GM21529 (cell line): Measurements from ENCODE around the gene PRKCE.

ENCODE experiments used
- ATAC-seq: cut with Tn5 transposase; IDR thresholded peaks from one replicate; pipeline ENCODE4 v1.9.1; 2021; ENCODE audit not compliant: unreplicated experiment

Gene PRKCE

DNA sequence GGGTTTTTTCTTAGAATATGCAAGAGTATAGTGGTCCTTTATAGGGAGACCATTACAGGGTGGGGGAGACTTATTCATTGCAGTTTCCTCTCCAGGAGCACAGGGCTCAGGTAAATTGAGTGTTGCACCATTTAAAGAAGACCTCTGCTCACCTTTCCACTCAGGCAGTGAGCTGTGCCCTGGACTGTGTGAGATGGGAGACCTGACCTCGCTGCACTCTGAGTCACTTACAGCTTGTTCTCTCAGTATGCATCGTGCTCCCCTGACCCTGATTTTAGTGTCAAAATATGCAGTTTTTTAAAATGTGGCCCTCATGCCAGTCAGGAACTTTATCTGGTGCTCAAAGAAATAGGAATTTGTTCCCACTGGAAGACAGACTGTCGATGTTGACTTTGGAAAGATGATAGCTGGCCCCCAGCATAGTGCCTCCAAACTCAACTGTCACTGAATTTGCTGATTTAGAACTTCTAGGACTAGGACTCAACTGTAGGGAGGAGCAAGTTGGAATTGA lies 499.0 kb downstream of the PRKCE start:
- ATAC-seq: no peak

DNA sequence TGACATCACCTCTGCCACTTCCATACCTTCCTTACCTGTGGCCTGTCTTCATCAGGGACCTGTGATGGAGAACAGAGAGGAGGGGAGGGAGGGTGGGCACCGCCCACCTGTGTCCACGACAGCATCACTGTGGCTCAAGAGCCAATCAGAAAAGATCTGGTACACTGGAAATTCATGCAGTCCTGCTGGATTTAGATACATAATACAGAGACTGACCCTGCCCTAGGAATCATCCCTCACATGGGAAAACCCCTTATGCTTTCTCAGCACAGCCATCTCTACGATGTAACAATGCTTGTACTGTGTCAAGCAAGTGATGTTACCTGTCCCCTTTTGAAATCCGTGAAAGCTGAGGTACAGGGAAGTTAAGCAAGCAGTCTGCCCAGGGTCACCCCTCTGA lies 500.1 kb downstream of the PRKCE start:
- ATAC-seq: no peak

DNA sequence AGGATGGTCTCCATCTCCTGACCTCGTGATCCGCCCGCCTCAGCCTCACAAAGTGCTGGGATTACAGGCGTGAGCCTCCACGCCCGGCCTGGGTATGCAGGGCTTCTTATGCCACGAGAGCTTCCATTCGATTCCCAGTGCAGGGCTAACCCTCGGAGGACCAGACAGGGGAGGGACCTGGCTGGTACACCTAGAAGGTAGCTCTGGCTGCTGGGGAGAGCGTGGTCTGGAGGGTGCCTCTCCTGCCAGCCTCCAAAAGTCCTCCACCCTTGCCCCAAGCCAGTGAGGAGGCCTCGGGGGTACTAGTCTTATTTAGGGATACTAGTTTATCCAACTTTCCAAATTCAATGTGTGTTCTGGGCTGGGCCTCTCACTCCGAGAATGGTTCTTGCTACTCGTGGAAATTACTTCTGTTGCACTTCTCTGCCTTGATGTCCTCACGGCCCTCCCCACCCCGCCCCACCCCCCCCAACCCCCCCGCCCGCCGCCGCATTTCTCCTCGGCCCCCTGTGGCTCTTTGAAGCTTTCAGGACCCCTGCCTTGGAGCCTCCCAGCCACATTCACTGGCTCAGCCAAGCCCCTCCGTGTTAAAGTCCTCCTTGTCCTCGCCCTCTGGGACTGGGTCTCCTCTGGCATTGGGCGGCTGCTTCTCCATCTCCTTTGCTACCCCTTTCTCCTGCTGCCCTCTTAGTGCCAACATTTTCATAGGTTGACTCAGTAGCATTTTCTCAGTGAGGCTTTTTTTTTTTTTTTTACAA lies 502.7 kb downstream of the PRKCE start:
- ATAC-seq: no peak

DNA sequence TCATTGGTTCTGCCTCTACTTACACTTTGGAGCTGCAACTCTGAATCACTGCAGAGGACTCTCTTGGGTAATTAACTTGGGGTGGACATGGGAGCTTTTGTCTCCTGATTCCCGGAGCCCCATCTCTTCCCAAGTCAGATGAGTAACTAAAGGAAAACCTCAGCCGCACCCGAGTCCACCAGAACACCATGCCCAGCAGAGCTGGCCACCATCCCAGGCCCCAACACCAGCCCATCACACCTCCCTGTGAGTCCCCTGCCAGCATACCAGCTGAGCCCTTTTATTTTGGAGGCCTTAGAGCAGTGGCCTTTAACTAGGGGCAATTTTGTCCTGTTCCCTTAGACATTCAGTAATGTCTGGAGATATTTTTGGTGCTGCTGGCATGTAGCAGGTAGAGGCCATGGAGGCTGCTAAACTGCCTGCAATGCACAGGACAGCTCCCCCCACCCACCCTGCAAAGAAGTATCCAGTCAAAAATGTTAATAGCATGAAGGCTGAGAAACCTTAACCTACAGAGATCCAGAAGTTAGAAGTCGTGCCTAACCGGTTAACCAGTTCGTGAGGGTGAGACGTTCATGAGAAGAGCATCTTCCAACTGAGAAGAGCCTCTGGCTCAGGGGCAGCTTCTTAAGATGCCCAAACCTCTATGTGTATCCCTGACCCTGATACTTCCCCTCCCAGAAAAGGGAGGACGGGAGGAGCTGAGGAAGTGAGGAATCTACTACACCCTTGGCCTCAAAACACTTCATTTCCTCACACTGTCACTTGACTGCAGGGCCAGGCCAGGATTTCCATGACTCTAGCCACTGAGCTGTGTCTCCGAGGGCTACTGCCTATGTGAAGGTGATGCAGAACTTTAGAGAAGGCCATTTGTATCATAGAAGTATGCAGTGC lies 505.8 kb downstream of the PRKCE start:
- no peak for ATAC-seq

DNA sequence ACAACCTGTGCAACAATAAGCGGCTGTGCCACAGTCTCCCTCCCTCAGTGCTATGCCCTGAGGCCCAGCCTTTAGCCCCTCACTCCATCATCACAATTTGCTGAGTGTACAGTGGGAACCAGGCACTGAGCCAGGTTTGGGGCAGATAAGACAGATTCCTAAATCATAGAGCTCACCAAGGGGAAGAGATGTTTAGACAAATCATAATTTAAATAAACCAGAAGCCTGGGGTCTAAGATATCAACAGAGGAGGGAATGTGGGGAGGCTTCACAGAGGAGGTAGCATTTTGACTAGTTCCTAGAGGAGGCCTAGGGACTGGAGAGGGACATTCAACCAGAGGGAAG lies 506.5 kb downstream of the PRKCE start:
- no peak for ATAC-seq

DNA sequence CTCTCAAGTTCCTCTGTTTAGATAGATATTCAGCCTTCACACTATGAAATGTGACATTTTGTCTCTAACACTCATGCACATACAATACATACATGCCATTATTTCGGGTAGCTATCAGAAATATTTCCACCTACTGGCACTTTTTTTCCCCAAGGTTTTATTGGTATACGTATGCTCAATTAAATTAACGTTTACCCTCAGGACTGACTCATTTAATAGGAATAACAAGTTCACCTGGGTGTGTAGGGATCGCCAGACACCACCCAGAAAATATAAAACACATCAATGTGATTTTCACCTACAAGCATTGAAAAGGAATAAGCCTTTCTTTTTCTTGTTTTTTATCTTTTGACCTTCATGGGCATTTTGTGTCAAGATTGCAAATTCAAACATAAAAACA lies 507.2 kb downstream of the PRKCE start:
- no peak for ATAC-seq

DNA sequence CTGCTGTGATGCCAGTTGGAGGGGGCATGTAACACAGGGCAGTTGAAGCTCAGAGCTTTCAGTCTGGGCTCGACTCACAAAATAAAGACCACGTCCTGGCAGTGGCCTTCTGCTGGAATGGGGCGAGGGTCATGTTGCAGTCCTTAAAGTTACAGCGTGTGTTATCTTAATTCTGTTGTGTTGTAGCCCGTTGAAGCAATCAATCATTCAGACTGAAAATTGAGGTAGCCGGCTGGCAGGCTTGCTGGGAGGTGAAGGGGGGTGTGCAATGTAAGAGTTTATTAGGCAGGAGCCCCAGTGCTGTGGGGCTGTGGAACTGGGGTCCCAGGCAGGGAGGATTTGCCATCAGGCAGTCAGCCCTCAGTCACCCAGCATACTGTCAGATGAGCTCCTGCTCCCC lies 508.9 kb downstream of the PRKCE start:
- no peak for ATAC-seq

DNA sequence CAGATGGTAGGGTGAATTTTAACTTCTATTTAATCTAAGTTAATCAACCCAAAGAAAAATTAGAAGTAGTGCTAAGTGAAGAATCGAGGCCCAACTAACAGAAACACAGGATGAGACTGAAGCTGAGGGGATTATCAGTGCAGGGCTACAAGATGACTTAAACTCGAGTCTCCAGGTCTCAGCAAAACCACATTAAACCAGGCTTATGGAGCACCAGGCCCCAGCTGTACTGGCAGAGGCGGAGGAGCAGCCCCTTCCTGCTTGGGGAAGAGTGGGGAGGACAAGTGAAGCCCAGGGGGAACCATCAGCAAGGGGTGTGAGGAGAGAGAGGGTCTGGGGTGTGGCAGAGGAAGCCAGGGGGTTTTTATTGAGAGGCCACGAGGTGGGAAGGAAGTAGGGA lies 509.8 kb downstream of the PRKCE start:
- ATAC-seq: no peak

DNA sequence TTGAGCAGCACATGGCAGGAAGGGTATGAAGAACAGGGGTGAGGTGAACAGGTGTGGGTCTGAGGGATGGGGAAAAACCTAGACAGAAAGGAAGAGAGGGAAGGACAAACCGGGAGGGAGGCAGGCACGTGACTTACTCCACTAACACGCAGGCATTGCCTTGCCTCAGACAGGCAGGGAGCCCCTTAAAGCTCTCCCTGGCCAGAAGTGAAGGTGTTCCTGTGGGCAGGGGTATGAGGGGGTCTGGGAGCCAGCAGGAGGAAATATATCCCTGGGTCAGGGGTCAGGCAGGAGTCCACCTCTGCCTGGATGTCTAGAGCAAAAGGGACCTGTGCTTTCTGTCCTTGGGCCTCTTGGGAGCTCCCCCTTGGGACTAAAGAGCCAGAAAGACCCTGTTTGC lies 510.4 kb downstream of the PRKCE start:
- no peak for ATAC-seq

DNA sequence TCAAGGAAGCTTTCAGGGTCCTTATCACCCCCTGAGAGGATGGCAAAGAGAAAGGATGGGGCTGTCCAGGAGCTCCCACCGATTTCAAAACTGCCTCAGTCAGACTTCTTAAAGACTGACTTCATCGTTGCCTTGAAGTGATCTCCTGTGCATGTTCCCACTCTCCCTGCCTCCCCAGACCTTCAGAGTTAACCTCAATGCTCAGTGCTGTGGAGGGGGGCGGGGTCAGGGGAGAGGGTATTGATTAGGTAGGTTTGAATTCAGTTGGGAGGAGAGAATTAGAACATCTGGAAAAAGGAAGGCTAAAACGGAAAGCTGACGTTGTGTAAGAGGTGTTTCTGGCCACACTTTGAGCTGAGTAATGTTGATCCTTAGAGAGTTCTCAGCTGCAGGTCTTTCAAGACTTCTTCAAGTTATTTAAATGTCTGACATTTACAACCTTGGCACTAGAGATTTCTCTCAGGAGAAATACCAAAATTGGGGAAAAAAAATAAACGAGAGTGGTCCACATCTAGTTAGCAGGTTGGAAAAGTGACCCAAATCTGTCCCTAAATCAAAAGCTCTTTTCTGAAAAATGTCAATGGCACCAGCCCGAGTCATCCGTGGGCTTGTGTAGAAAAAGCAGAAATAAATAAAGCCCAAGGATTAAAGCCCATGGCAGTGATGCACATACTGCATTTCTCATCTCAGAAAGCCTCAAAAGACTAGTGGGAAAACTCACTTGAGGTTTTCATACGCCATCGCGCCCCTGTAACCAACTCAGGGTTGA lies 511.0 kb downstream of the PRKCE start:
- no peak for ATAC-seq

DNA sequence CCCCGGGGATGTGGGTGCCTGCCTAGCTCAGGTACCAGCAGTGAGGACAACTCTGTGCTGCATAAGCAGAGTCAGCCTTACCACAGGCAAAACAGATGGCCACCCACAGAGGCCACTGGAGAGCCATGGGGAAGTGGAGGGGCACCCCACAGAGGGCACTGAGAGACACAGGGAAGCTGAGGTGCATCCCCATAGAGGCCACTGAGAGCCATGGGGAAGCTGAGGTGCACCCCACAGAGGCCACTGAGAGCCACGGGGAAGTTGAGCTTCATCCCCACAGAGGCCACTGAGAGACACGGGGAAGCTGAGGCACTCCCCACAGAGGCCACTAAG lies 511.6 kb downstream of the PRKCE start:
- no peak for ATAC-seq

DNA sequence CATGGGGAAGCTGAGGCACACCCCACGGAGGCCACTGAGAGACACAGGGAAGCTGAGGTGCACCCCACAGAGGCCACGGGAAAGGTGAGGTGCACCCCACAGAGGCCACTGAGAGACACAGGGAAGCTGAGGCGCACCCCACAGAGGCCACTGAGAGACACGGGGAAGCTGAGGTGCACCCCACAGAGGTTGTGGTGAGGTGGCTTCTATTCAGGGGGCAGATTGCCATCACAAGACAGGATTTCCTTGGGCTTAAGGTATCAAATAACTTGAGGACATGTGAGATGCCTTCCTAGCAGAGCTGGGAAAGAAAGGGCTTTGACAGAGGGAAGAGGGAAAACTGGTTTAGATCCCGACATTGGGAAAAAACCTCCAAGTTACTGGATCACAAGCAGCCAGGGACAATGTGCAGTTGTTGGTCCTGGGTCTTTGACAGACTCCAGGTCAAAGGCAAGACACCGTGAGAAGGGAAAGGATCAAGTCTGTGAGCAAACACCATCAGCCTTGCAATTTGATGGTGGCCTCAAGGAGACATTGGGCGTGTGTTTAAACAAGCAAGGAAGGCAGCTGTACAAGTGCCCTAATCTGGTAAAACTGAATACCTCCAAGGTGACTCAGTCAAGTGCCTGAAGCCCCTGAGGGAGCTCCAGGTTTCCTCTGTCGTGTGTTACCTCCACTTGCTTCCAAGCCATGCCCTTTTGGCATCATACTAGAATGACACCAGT lies 512.5 kb downstream of the PRKCE start:
- ATAC-seq: no peak

DNA sequence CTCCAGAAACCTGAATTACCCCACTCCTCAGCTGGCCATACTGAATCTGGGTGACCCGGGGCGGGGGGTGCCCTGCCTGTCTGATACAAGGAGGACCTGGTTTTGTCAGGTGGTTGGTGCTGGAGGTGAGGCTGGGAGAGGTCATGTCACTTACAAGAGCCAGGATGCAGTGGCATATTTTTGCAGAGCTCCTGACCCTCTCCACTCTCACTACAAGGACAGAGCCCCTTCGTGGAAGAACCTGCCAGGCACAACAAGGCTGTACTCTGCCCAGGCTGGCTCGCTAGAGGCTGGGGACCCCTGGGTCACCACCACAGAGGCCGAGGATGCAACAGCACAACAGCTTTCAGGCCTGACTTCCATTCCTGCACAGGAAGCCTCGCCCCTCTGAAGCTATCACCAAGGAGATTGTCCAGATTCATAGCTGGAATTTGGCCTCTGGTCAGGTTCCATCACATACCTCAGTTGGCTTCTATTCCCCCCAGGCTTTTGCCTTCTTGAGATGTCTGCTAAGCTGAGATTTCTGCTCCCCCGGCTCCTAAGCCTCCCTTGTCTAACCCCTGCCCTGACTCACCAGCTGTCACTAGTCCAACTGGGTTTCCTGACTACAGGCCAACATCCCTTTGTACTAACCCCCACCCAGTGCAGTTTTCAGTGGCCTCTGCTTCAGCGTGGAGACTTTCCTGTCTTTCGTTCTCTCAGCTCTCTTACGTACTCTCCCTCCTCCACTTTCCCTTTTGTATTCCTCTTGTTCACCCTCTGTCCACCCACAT lies 513.2 kb downstream of the PRKCE start:
- ATAC-seq: no peak

DNA sequence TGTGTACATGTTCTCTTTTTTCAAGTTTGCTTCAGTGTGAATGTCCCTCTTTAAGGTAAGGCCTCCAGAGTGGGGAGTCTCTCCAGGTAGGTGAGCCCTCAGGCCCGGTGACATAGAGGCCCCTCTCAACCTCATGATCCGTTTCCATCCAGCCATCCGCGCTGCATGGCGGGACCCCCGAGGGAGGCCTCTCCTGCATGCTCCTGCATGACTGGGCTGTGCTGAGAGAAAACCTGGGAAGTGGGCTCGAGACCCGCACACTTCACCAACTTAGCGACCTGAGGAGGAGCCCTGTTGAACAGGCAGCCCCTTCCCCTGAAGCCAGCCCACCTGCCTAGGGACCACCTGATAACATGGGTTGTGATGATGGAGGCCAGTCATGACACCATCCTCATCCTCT lies 514.4 kb downstream of the PRKCE start:
- ATAC-seq: no peak

DNA sequence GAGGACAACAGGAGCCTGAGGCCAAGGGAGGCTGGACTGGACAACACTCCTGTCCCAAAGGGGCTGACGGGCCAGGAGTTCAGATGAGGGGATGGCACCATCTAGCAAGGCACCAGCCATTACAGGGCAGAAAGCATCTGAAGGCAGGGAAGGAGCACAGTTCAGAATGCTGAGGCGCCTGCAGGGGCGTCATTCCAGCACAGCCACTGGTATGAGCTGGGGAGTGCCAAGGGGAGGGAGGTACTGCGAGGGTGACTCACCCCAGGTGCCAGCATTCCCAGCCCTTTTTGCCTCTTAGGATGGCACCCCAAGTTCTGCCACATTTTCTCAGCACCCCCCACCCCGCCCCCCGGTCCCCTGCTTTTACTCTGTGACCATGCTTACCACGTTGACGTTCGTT lies 515.9 kb downstream of the PRKCE start:
- ATAC-seq: no peak

DNA sequence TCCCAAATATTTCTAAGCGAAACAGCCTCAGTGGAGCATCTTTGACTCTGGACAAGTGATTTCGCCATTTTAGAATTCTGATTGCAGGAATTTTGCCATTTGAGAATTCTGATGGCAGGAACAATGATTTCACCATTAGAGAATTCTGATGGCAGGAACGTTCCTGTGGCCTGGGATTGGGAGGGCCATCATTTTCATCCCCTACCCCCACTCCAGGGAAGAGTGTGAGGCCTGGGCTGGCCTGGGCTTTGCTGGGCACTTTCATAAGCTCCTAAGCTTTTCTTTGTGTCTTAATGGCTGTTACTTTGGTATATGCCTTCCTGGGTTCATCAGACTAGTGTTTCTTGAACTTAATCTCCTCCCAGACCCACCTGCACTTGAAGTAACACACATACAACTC lies 516.4 kb downstream of the PRKCE start:
- no peak for ATAC-seq

DNA sequence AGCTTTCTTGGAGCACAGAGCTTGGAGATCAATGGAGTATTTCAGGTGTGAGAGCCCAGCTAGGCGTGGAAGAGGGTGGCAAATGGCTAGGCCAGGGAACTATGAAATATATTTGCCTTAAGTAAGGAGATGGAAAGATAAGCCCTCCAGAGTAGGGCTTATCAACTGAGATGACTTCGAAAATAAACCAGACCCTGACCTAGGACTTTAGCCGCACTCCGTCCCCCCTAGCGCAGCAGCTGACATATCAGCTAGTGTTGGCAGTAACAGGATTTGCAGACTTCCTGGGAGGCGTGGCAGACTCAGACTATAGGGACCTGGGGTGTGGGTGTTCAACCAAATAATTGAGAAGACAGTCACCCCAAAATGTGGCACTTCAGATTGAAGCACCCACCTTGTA lies 518.0 kb downstream of the PRKCE start:
- no peak for ATAC-seq

DNA sequence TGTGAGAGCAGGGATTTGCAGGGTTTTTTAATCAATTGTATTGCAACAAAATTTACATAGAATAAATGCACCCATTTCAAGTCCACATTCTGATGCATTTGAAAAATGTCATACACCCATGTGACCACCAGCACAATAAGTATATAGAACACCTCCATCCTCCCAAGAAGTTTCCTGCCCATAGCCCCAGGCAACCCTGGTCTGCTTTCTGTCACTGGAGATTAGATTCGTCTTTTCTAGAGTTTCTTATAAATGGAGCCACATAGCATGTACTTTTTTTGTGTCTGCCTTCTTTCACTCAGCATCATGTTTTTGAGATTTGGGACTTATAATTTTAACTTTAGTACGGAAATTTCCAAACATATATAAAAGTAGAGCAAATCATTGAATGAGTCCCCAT lies 518.6 kb downstream of the PRKCE start:
- no peak for ATAC-seq

DNA sequence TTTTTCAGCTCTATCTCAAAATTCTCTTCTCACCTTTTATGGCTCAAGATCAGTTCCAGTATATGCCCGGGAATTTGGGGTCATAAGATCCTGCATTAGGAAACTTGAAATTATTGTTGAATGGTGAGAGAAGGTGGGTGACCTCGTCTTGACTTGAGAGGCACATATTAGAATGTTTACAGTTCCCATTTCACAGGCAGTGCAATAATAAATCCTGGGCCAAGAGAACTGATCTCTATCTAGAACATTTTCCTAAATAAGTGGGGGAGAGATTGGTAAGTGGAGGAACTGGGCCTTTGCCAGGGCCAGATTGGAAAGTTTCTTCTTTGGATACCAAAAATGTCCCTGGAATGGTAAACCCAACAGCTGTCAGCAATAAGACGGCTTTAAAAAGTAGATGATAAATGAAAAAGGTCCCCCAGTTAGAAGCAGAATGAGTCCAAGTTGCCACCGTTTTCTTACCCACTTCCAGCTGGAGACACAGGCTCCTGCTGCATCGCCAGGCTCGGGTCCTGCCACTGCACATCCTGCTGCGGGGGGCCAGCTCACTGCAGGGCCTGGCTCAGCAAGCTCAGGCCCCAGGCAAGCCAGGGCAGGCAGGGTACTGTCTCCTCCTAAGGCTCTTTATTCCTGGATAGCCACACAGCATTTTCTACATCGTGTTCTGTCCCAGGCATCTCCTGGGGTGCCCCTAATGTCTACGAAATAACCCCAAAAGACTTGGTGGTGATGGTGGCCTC lies 519.3 kb downstream of the PRKCE start:
- no peak for ATAC-seq
